ENCODE results near the gene GTF2A1L. TPM values are rescaled to one million over a fixed set of nuclear protein-coding genes. Genes with fewer than 3 reads are reported as not detected.
"Not testable (repeated sequence)": the region's sequence is repeated elsewhere in the genome, so short reads cannot be mapped to it uniquely, and the experiment has no call there.

The GTF2A1L gene
- total and polyA plus RNA-seq, 2 experiments from 2014 or later, result 0.13 to 0.76 TPM

DNA sequence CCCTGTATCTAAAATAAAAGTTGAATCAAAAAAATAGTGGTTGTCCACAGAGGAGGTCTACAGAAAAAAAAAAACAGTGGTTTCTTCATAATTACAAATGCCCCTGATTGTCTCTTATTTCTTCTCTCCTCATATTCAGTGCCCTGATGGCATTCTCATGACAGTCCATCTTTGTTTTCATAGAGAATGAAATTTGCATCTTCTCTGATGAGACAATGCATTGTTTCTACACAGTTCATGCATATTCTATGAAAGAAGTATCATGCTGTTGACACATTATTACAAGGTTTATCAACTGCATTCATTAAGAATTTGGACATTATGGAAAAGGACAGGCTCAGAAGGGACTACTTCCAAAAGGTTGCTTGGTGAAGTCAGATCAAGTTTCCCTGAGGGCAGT is 78.3 kb downstream of the GTF2A1L start:
- TF ChIP-seq EZH2 (IDR thresholded peaks at IDR 0.05; ENCODE audit: insufficient read depth, poor library complexity, severe bottlenecking), result no peak
- no peak for TF ChIP-seq EZH2phosphoT487 (IDR thresholded peaks at IDR 0.05; ENCODE audit: insufficient read depth, low read depth)
- no peaks in the 10 kb centered on the region for H3K79me2 ChIP-seq (ENCODE audit: insufficient read depth)
- H3K4me1 ChIP-seq (ENCODE audit: insufficient read depth), result peaks cover 29% of the 10 kb centered on the region
- no peaks in the 10 kb centered on the region for H3K9me3 ChIP-seq (ENCODE audit: low read depth)
- H4K20me1 ChIP-seq (ENCODE audit: insufficient read depth), result no peaks in the 10 kb centered on the region
- H3K4me3 ChIP-seq, result no peak overlapping the region
- H3K36me3 ChIP-seq (ENCODE audit: low read depth), result no peaks in the 10 kb centered on the region
- no peaks in the 10 kb centered on the region for H3K9me2 ChIP-seq (ENCODE audit: insufficient read depth)
- H2AFZ ChIP-seq, result no peak overlapping the region
- in situ Hi-C loops (cut with MboI), result no loop called here
- H3K27me3 ChIP-seq (replicated peaks; ENCODE audit: insufficient read depth), result no peaks in the 10 kb centered on the region
- H3F3A ChIP-seq (ENCODE audit: insufficient read depth), result peaks cover 28% of the 10 kb centered on the region
- no peak for DNase-seq
- H3K9ac ChIP-seq, result no peak overlapping the region
- no peak overlapping the region for H3K4me2 ChIP-seq (ENCODE audit: unreplicated experiment)
- H3K27ac ChIP-seq, result no peak overlapping the region

DNA sequence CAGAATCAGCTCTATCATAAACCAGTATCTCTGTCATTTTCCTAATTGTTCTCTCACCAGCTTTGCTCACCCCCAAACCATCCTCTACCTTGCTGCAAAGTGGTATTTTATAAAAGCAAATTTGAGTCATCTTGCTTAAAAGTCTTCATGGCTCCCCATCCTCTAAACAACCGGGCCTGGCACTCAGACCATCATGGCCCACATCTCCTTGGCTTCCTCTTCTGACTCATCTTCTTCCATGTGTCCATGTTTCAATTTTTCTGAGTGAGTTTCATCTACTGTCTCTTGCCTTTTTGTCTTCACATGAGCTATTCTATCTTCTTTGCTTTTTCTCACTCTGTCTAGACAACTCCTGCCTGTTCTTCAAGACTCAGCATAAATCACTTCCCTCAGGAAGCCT is 79.2 kb downstream of the GTF2A1L start:
- Histone ChIP-seq H3K9me3 (ENCODE audit: low read depth) (no peaks in the 10 kb centered on the region), H3K9ac (no peak overlapping the region), H3K79me2 (ENCODE audit: insufficient read depth) (no peaks in the 10 kb centered on the region), H3K9me2 (ENCODE audit: insufficient read depth) (no peaks in the 10 kb centered on the region), H3K27ac (no peak overlapping the region), H3F3A (ENCODE audit: insufficient read depth) (peaks cover 28% of the 10 kb centered on the region), H3K27me3 (replicated peaks; ENCODE audit: insufficient read depth) (no peaks in the 10 kb centered on the region), H3K36me3 (ENCODE audit: low read depth) (no peaks in the 10 kb centered on the region), H3K4me1 (ENCODE audit: insufficient read depth) (peaks cover 29% of the 10 kb centered on the region), H3K4me2 (ENCODE audit: unreplicated experiment) (no peak overlapping the region), H3K4me3 (no peak overlapping the region), H2AFZ (no peak overlapping the region), H4K20me1 (ENCODE audit: insufficient read depth) (no peaks in the 10 kb centered on the region)
- 85 to 93% methylated on average over 1 of the region's 1 CpG for WGBS, 2 experiments (ENCODE audit: low coverage in 1 of 2, low lambda C conversion rate in 2 of 2, missing lambda C conversion rate in 2 of 2)
- DNase-seq, result peak; percentile 9
- TF ChIP-seq EZH2 (IDR thresholded peaks at IDR 0.05; ENCODE audit: insufficient read depth, poor library complexity, severe bottlenecking) (no peak), EZH2phosphoT487 (IDR thresholded peaks at IDR 0.05; ENCODE audit: insufficient read depth, low read depth) (no peak)
- in situ Hi-C loops (cut with MboI), result no loop called here

DNA sequence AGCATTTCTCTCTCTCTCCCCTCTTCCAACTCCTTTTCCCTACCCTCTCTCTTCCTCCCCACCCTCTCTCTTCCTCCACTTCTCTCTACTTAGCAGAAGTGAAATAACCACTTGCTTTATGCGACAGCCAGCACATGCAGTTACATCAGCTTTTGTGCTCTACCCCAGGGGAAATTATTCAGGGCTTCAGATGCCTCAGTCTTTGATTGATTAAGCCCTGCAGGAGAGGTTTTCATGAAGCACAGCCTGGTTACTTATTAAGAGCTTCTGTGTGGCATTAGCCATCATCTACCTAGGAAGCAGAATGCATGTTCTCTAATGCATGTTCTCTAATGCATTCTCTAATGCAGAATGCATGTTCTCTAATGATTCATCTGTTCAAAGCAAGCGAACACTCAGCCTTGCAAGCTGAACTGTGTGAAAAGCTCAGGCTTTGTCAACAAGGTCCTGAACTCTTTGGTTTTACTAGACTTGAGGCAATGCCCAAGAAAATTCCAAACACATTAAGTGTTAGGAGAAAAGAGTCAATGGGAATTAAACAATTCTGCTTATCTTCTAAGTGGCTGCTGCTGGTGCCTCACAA is 81.8 kb downstream of the GTF2A1L start:
- TF ChIP-seq EZH2 (IDR thresholded peaks at IDR 0.05; ENCODE audit: insufficient read depth, poor library complexity, severe bottlenecking) (no peak), EZH2phosphoT487 (IDR thresholded peaks at IDR 0.05; ENCODE audit: insufficient read depth, low read depth) (no peak)
- peak; percentile 88 for DNase-seq
- H3K9me2 ChIP-seq (ENCODE audit: insufficient read depth), result no peaks in the 10 kb centered on the region
- no peak overlapping the region for H3K4me3 ChIP-seq
- no peaks in the 10 kb centered on the region for H3K36me3 ChIP-seq (ENCODE audit: low read depth)
- H2AFZ ChIP-seq, result no peak overlapping the region
- no peak overlapping the region for H3K9ac ChIP-seq
- WGBS, 2 experiments (ENCODE audit: low coverage in 1 of 2, low lambda C conversion rate in 2 of 2, missing lambda C conversion rate in 2 of 2), result 23% methylated on average over 2 of the region's 2 CpGs
- H3K4me1 ChIP-seq (ENCODE audit: insufficient read depth), result peaks cover 21% of the 10 kb centered on the region
- H3F3A ChIP-seq (ENCODE audit: insufficient read depth), result peaks cover 22% of the 10 kb centered on the region
- H3K4me2 ChIP-seq (ENCODE audit: unreplicated experiment), result peak overlapping the region; percentile 24
- no peaks in the 10 kb centered on the region for H3K79me2 ChIP-seq (ENCODE audit: insufficient read depth)
- no peaks in the 10 kb centered on the region for H3K9me3 ChIP-seq (ENCODE audit: low read depth)
- no peaks in the 10 kb centered on the region for H3K27me3 ChIP-seq (replicated peaks; ENCODE audit: insufficient read depth)
- in situ Hi-C loops (cut with MboI), result no loop called here
- H4K20me1 ChIP-seq (ENCODE audit: insufficient read depth), result no peaks in the 10 kb centered on the region
- 0 out of 2 replicates have a peak overlapping the region, but pooled peaks have one; percentile 23 for H3K27ac ChIP-seq

DNA sequence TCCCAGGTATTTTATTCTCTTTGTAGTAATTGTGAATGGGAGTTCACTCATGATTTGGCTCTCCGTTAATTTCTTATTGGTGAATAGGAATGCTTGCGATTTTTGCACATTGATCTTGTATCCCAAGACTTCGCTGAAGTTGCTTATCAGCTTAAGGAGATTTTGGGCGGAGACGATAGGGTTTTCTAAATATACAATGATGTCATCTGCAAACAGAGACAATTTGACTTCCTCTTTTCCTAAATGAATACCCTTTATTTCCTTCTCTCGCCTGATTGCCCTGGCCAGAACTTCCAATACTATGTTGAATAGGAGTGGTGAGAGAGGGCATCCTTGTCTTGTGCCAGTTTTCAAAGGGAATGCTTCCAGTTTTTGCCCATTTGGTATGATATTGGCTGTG is 86.0 kb downstream of the GTF2A1L start:
- H3K27me3 ChIP-seq (replicated peaks; ENCODE audit: insufficient read depth); in situ Hi-C loops (cut with MboI); H3K27ac ChIP-seq; H3K4me2 ChIP-seq (ENCODE audit: unreplicated experiment); H3K79me2 ChIP-seq (ENCODE audit: insufficient read depth); H2AFZ ChIP-seq; H3K9ac ChIP-seq; H3K9me2 ChIP-seq (ENCODE audit: insufficient read depth); DNase-seq; H4K20me1 ChIP-seq (ENCODE audit: insufficient read depth); H3K36me3 ChIP-seq (ENCODE audit: low read depth); H3K9me3 ChIP-seq (ENCODE audit: low read depth); H3K4me3 ChIP-seq: not testable (repeated sequence)
- Histone ChIP-seq H3F3A (ENCODE audit: insufficient read depth) (peaks cover 11% of the 10 kb centered on the region), H3K4me1 (ENCODE audit: insufficient read depth) (peaks cover 14% of the 10 kb centered on the region)
- 88 to 89% methylated on average over 6 of the region's 6 CpGs for WGBS, 2 experiments (ENCODE audit: low coverage in 1 of 2, low lambda C conversion rate in 2 of 2, missing lambda C conversion rate in 2 of 2)

DNA sequence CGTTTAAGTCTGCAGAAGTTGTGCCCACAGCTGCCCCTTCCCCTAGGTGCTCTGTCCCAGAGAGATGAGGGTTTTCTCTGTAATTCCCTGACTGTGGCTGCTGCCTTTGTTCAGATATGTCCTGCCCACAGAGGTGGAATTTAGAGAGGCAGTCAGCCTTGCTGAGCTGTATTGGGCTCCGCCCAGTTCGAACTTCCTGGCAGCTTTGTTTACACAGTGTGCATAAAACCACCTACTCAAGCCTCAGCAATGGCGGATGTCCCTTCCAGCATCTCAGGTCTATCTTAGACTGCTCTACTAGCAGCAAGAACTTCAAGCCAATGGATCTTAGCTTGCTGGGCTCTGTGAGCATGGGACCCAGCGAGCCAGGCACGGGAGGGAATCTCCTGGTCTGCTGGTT is 89.8 kb downstream of the GTF2A1L start:
- in situ Hi-C loops (cut with MboI), result no loop called here
- Histone ChIP-seq H4K20me1 (ENCODE audit: insufficient read depth) (no peaks in the 10 kb centered on the region), H3K4me3 (no peak overlapping the region), H3K9me3 (ENCODE audit: low read depth) (no peaks in the 10 kb centered on the region), H3F3A (ENCODE audit: insufficient read depth) (no peaks in the 10 kb centered on the region), H3K9me2 (ENCODE audit: insufficient read depth) (no peaks in the 10 kb centered on the region), H3K36me3 (ENCODE audit: low read depth) (no peaks in the 10 kb centered on the region), H3K9ac (no peak overlapping the region), H3K27me3 (replicated peaks; ENCODE audit: insufficient read depth) (no peaks in the 10 kb centered on the region), H3K79me2 (ENCODE audit: insufficient read depth) (no peaks in the 10 kb centered on the region), H3K27ac (no peak overlapping the region), H3K4me1 (ENCODE audit: insufficient read depth) (peaks cover 9% of the 10 kb centered on the region), H2AFZ (no peak overlapping the region), H3K4me2 (ENCODE audit: unreplicated experiment) (no peak overlapping the region)
- WGBS, 2 experiments (ENCODE audit: low coverage in 1 of 2, low lambda C conversion rate in 2 of 2, missing lambda C conversion rate in 2 of 2), result 85 to 86% methylated on average over 6 of the region's 6 CpGs
- TF ChIP-seq EZH2phosphoT487 (IDR thresholded peaks at IDR 0.05; ENCODE audit: insufficient read depth, low read depth), result no peak
- no peak for TF ChIP-seq EZH2 (IDR thresholded peaks at IDR 0.05; ENCODE audit: insufficient read depth, poor library complexity, severe bottlenecking)
- no peak for DNase-seq

Data from GM23248 (cell line).